ENCODE data around the gene SYK.
"Not testable (repeated sequence)": the region's sequence is repeated elsewhere in the genome, so short reads cannot be mapped to it uniquely, and the experiment has no call there.

SYK gene

GRCh38 chr9:90880669-90881068 is 79.0 kb downstream of the SYK start:
- H3K27ac ChIP-seq (ENCODE audit: low read depth, low read length), result no peak overlapping the region
- H3K36me3 ChIP-seq (ENCODE audit: control insufficient read depth, insufficient read depth, low read length), result peaks cover 14% of the 10 kb centered on the region
- no peaks in the 10 kb centered on the region for H3K27me3 ChIP-seq (ENCODE audit: control insufficient read depth, insufficient read depth, low read length)
- no peaks in the 10 kb centered on the region for H3K4me1 ChIP-seq (ENCODE audit: control insufficient read depth, insufficient read depth, low read length)
- no peak overlapping the region for H3K4me3 ChIP-seq (ENCODE audit: low read length)
- no peak overlapping the region for H3K9ac ChIP-seq (ENCODE audit: low read length)

GRCh38 chr9:90881648-90882047 is 80.0 kb downstream of the SYK start:
- H3K9ac ChIP-seq (ENCODE audit: low read length), result no peak overlapping the region
- no peaks in the 10 kb centered on the region for H3K27me3 ChIP-seq (ENCODE audit: control insufficient read depth, insufficient read depth, low read length)
- peaks cover 14% of the 10 kb centered on the region for H3K36me3 ChIP-seq (ENCODE audit: control insufficient read depth, insufficient read depth, low read length)
- no peak overlapping the region for H3K4me3 ChIP-seq (ENCODE audit: low read length)
- no peaks in the 10 kb centered on the region for H3K4me1 ChIP-seq (ENCODE audit: control insufficient read depth, insufficient read depth, low read length)
- H3K27ac ChIP-seq (ENCODE audit: low read depth, low read length), result no peak overlapping the region

- Histone ChIP-seq H3K4me1 (ENCODE audit: control insufficient read depth, insufficient read depth, low read length) (no peaks in the 10 kb centered on the region), H3K27me3 (ENCODE audit: control insufficient read depth, insufficient read depth, low read length) (no peaks in the 10 kb centered on the region), H3K4me3 (ENCODE audit: low read length) (no peak overlapping the region), H3K9ac (ENCODE audit: low read length) (no peak overlapping the region), H3K27ac (ENCODE audit: low read depth, low read length) (no peak overlapping the region), H3K36me3 (ENCODE audit: control insufficient read depth, insufficient read depth, low read length) (peaks cover 17% of the 10 kb centered on the region)
Measured at GRCh38 chr9:90882991-90883600, 81.5 kb downstream of the SYK start.

DNA sequence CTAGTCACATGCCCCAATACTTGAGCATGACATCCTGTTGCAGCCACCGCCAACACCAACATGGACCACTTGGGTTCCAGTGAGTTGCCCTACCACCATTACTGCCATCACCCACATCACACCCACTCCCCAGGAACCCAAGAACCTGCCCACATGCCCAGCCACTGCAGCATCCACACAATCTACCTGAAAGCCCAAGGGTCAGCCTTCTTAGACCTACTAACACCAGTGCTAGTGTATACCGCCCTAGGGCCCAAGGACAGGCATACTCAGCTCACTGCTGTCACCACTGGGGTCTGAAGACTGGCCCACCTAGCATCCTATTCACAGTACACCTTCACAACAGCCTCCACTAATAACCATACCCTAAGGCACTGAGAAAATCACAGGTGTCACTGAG is 82.0 kb downstream of the SYK start:
- H3K9ac ChIP-seq (ENCODE audit: low read length), result no peak overlapping the region
- no peaks in the 10 kb centered on the region for H3K27me3 ChIP-seq (ENCODE audit: control insufficient read depth, insufficient read depth, low read length)
- peaks cover 17% of the 10 kb centered on the region for H3K36me3 ChIP-seq (ENCODE audit: control insufficient read depth, insufficient read depth, low read length)
- no peaks in the 10 kb centered on the region for H3K4me1 ChIP-seq (ENCODE audit: control insufficient read depth, insufficient read depth, low read length)
- H3K4me3 ChIP-seq (ENCODE audit: low read length), result no peak overlapping the region
- no peak overlapping the region for H3K27ac ChIP-seq (ENCODE audit: low read depth, low read length)

- Histone ChIP-seq H3K9ac (ENCODE audit: low read length) (no peak overlapping the region), H3K27me3 (ENCODE audit: control insufficient read depth, insufficient read depth, low read length) (no peaks in the 10 kb centered on the region), H3K4me3 (ENCODE audit: low read length) (no peak overlapping the region), H3K36me3 (ENCODE audit: control insufficient read depth, insufficient read depth, low read length) (peaks cover 17% of the 10 kb centered on the region), H3K4me1 (ENCODE audit: control insufficient read depth, insufficient read depth, low read length) (no peaks in the 10 kb centered on the region), H3K27ac (ENCODE audit: low read depth, low read length) (no peak overlapping the region)
Measured at GRCh38 chr9:90884178-90884577, 82.6 kb downstream of the SYK start.

GRCh38 chr9:90886868-90887267 is 85.2 kb downstream of the SYK start:
- not testable (repeated sequence) for H3K27me3 ChIP-seq (ENCODE audit: control insufficient read depth, insufficient read depth, low read length)

DNA sequence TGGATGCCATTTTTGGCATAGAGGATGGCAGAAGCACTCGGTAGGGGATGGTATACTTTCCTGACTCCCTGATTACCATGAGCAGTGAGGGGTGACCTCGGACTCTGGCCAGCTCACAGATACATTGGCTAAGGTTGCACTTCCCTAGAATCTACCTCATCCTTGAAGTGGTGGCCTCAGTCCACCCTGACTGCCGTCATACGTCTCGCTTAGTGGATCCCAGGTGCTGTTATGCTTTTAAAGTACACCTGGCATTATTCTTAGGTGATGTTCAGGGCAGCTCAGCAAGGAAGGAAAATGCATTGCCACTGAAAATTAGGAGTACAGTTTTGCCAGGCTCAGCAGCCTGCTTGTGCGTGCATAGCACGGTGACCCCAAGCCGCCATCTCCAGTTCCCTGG is 87.3 kb downstream of the SYK start:
- H3K9ac ChIP-seq (ENCODE audit: low read length), result no peak overlapping the region
- H3K4me1 ChIP-seq (ENCODE audit: control insufficient read depth, insufficient read depth, low read length), result no peaks in the 10 kb centered on the region
- H3K27ac ChIP-seq (ENCODE audit: low read depth, low read length), result no peak overlapping the region
- H3K36me3 ChIP-seq (ENCODE audit: control insufficient read depth, insufficient read depth, low read length), result peaks cover 9% of the 10 kb centered on the region
- no peaks in the 10 kb centered on the region for H3K27me3 ChIP-seq (ENCODE audit: control insufficient read depth, insufficient read depth, low read length)
- no peak overlapping the region for H3K4me3 ChIP-seq (ENCODE audit: low read length)

More at GRCh38 chr9:90886868-90887267, 85.2 kb downstream of the SYK start:
- not testable (repeated sequence) for H3K9ac ChIP-seq (ENCODE audit: low read length); H3K4me1 ChIP-seq (ENCODE audit: control insufficient read depth, insufficient read depth, low read length); H3K27ac ChIP-seq (ENCODE audit: low read depth, low read length); H3K4me3 ChIP-seq (ENCODE audit: low read length)
- H3K36me3 ChIP-seq (ENCODE audit: control insufficient read depth, insufficient read depth, low read length), result peaks cover 13% of the 10 kb centered on the region

DNA sequence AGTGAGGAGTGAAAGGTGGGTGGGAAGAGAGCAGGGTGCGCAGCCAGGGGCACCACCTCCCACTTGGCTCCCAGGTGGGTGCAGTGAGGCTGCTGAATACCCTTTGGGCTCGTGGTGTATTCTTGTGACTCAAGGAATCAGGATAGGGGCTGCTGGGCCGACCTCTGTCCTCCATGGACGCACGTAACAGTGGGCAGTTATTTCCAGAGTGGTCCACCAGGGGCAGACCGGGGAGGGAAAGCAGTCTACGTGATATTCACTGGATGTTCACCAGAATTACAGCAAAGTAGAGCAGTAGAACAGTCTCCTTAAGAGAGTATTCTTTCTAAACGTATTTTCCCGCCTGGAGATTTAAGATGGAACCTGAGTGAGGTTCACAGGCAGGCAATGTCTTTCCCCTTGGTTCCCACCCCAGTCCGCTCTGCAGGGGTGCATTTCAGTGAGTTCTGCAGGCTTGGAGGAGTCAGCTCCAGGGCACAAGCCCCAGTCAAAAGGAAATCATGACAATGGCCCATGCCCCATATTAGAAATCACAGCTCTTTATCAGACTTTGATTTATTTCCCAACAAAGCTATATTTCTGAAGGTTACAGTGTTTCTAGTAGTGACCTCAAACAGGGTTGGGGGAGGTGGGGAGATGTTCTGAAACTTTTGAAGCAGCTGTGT is 88.7 kb downstream of the SYK start:
- Histone ChIP-seq H3K27ac (ENCODE audit: low read depth, low read length) (no peak overlapping the region), H3K4me1 (ENCODE audit: control insufficient read depth, insufficient read depth, low read length) (no peaks in the 10 kb centered on the region), H3K27me3 (ENCODE audit: control insufficient read depth, insufficient read depth, low read length) (no peaks in the 10 kb centered on the region), H3K4me3 (ENCODE audit: low read length) (no peak overlapping the region), H3K36me3 (ENCODE audit: control insufficient read depth, insufficient read depth, low read length) (peaks cover 9% of the 10 kb centered on the region), H3K9ac (ENCODE audit: low read length) (no peak overlapping the region)

DNA sequence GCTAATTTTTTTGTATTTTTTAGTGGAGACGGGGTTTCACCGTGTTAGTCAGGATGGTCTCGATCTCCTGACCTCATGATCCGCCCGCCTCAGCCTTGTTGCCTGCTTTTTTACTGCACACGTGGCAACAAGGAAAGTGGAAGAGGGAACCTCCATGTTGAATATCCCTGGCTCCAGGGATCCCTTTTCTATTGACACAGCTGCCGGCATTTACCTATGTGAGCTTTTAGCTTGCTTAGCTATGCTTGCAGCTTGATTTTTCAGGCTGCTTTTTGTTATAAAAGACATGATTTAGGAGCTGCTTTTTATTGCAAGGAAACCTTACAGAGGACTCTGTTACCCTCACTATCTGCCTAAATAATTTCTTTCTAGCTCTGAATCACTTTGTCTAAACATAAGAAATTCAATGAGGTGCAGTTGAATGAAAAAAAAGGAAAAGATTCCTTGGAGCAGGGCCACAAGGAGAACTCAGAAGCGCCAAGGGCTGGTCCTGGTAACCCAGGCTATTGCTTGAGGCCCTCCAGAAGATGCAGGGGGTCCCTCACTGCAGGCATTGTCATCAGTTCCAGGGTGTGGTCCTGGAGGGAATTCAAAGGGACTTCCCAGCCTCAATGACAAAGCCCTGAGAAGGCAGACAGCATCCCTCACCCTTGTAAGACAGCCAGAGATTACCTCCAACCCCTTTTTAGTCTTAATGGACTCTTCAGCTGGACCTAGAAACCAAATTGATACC is 89.9 kb downstream of the SYK start:
- Histone ChIP-seq H3K36me3 (ENCODE audit: control insufficient read depth, insufficient read depth, low read length) (peaks cover 11% of the 10 kb centered on the region), H3K27me3 (ENCODE audit: control insufficient read depth, insufficient read depth, low read length) (no peaks in the 10 kb centered on the region), H3K27ac (ENCODE audit: low read depth, low read length) (no peak overlapping the region), H3K9ac (ENCODE audit: low read length) (no peak overlapping the region), H3K4me3 (ENCODE audit: low read length) (no peak overlapping the region), H3K4me1 (ENCODE audit: control insufficient read depth, insufficient read depth, low read length) (no peaks in the 10 kb centered on the region)

- H3K27me3 ChIP-seq (ENCODE audit: control insufficient read depth, insufficient read depth, low read length), result no peaks in the 10 kb centered on the region
- H3K9ac ChIP-seq (ENCODE audit: low read length), result no peak overlapping the region
- H3K4me3 ChIP-seq (ENCODE audit: low read length), result no peak overlapping the region
- H3K4me1 ChIP-seq (ENCODE audit: control insufficient read depth, insufficient read depth, low read length), result no peaks in the 10 kb centered on the region
- no peak overlapping the region for H3K27ac ChIP-seq (ENCODE audit: low read depth, low read length)
- H3K36me3 ChIP-seq (ENCODE audit: control insufficient read depth, insufficient read depth, low read length), result peaks cover 12% of the 10 kb centered on the region
Measured at GRCh38 chr9:90892918-90893317, 91.3 kb downstream of the SYK start.

- peaks cover 12% of the 10 kb centered on the region for H3K36me3 ChIP-seq (ENCODE audit: control insufficient read depth, insufficient read depth, low read length)
- no peaks in the 10 kb centered on the region for H3K27me3 ChIP-seq (ENCODE audit: control insufficient read depth, insufficient read depth, low read length)
- no peak overlapping the region for H3K9ac ChIP-seq (ENCODE audit: low read length)
- H3K4me1 ChIP-seq (ENCODE audit: control insufficient read depth, insufficient read depth, low read length), result no peaks in the 10 kb centered on the region
- H3K4me3 ChIP-seq (ENCODE audit: low read length), result no peak overlapping the region
- H3K27ac ChIP-seq (ENCODE audit: low read depth, low read length), result no peak overlapping the region
Measured at GRCh38 chr9:90893706-90894105, 92.1 kb downstream of the SYK start.

GRCh38 chr9:90894986-90895687 is 93.5 kb downstream of the SYK start:
- Histone ChIP-seq H3K27me3 (ENCODE audit: control insufficient read depth, insufficient read depth, low read length) (no peaks in the 10 kb centered on the region), H3K27ac (ENCODE audit: low read depth, low read length) (no peak overlapping the region), H3K9ac (ENCODE audit: low read length) (no peak overlapping the region), H3K4me1 (ENCODE audit: control insufficient read depth, insufficient read depth, low read length) (no peaks in the 10 kb centered on the region), H3K36me3 (ENCODE audit: control insufficient read depth, insufficient read depth, low read length) (peaks cover 9% of the 10 kb centered on the region), H3K4me3 (ENCODE audit: low read length) (no peak overlapping the region)

All from rectal smooth muscle tissue (tissue), 1 donor.